Measurements from ENCODE around the gene LMNA. TPM values are rescaled to one million over a fixed set of nuclear protein-coding genes. Genes with fewer than 3 reads are reported as not detected.

Gene LMNA
- total and polyA plus RNA-seq, 10 of the 15 experiments (the other 5 are each of a cell fraction or from before 2014, with no cell fraction given) = 0.42 to 334 (median 81.1) TPM

DNA sequence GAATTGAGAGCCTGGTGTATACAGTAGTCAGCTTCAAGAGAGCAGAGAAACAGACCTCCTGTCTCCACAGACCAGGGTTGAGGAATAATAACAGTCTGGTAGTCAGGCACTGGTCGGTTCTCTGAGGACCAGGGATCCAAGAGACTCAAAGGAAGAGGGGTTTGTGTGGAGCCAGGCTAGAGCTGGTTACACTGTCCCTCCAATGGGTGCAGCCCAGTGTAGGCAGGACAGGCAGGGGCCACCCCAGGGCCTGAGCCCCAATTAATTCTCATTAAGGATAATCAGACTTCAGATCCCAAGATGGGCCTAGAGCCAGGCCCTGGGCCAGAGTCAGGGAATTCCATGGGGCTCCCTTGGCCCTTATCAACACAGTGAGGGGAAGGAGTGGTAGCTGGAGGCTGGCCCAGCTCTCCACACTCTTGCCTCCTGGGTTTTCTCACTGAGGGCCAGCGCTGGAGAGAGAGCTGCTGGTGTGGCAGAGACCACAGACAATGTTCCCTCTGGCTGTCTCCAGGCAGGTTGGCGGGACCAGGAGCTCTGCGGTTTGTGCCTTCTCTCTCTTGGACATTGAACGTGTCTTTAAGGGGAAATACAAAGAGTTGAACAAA lies 48.0 kb downstream of the LMNA start:
- no peak overlapping the region for H3K9ac ChIP-seq (ENCODE audit: control insufficient read depth, insufficient read depth, low read length)
- no peak overlapping the region for H2AFZ ChIP-seq (ENCODE audit: control insufficient read depth, low read depth, low read length)
- RAD21 ChIA-PET (ENCODE audit: unreplicated experiment) = interaction anchor here (1.7 kb wide), 1 partner anchor 51 kb away, joined by 4 read pairs; the partner anchor contains the start of gene PMF1
- intact Hi-C loops (cut with micrococcal nuclease; ENCODE audit: unreplicated experiment) = no loop called here
- WGBS (ENCODE audit: insufficient coverage, insufficient replicate concordance, low lambda C conversion rate, missing lambda C conversion rate) = 88% methylated on average over 5 of the region's 5 CpGs
- in situ Hi-C loops (cut with MboI) = no loop called here
- peaks cover 30% of the 10 kb centered on the region for H3K4me1 ChIP-seq (ENCODE audit: control insufficient read depth, insufficient read depth, low read length)
- CTCF ChIA-PET = interaction anchor here (2.1 kb wide), 1 partner anchor 62 kb away, joined by 6 read pairs; no protein-coding TSS in a partner anchor
- no TSS peak for BruUV-seq (replicated peaks)
- FAIRE-seq (no peak), ATAC-seq (no peak), DNase-seq (ENCODE audit: low read depth, low spot score) (no peak)
- peaks cover 4% of the 10 kb centered on the region for H3K9me3 ChIP-seq (replicated peaks; ENCODE audit: control insufficient read depth, insufficient read depth, low read length)
- no peak overlapping the region for H3K4me3 ChIP-seq
- POLR2A ChIA-PET = interaction anchor here (1.1 to 1.6 kb wide), 2 partner anchors 32 to 34 kb away, joined by 3 to 5 read pairs; partner anchors contain the start of gene SLC25A44
- peaks cover 3 to 24% of the 10 kb centered on the region in 2 experiments for H3K36me3 ChIP-seq (ENCODE audit: control insufficient read depth in 2 of 2, insufficient read depth in 2 of 2, low read length in 1 of 2)
- SMC1A ChIA-PET (ENCODE audit: uncharacterized antibody, unreplicated experiment) = no interaction called here
- no peaks in the 10 kb centered on the region for H3K27me3 ChIP-seq (replicated peaks in 1 of 2; ENCODE audit: control insufficient read depth in 2 of 2, insufficient read depth in 2 of 2, low read length in 1 of 2)
- no peak overlapping the region for H3K4me2 ChIP-seq (ENCODE audit: control insufficient read depth, insufficient read depth)
- H3K79me2 ChIP-seq (ENCODE audit: control insufficient read depth, insufficient read depth, low read length) = peaks cover 5% of the 10 kb centered on the region
- no peak overlapping the region for H3K27ac ChIP-seq (ENCODE audit: control insufficient read depth, insufficient read depth)
- H4K20me1 ChIP-seq (ENCODE audit: control insufficient read depth, insufficient read depth) = no peaks in the 10 kb centered on the region
- TF ChIP-seq EZH2 (IDR thresholded peaks at IDR 0.05; ENCODE audit: borderline replicate concordance, control insufficient read depth, low read depth, low read length) (no peak), RAD21 (IDR thresholded peaks at IDR 0.05; ENCODE audit: insufficient read depth, low read depth, low read length) (no peak), YBX1 (IDR thresholded peaks at IDR 0.05) (no peak), NFYB (IDR thresholded peaks at IDR 0.05; ENCODE audit: insufficient read depth, low read depth, low read length) (no peak), STAT1 (conservative IDR thresholded peaks at IDR 0.05) (no peak), ETV6 (conservative IDR thresholded peaks at IDR 0.05 in 1 of 2, IDR thresholded peaks at IDR 0.05 in 1 of 2; ENCODE audit: borderline replicate concordance in 1 of 2, low read depth in 1 of 2) (no peak), SIN3A (IDR thresholded peaks at IDR 0.05; ENCODE audit: low read depth, low read length) (no peak), EP300 (IDR thresholded peaks at IDR 0.05; ENCODE audit: borderline replicate concordance in 1 of 2, control insufficient read depth in 1 of 2, low read depth in 2 of 2, low read length in 2 of 2) (no peak), MYC (IDR thresholded peaks at IDR 0.05; ENCODE audit: insufficient read depth, insufficient read length, insufficient replicate concordance, low read length, severe bottlenecking) (no peak), CHD4 (IDR thresholded peaks at IDR 0.05) (no peak)
- TF ChIP-seq, protein P1, sequence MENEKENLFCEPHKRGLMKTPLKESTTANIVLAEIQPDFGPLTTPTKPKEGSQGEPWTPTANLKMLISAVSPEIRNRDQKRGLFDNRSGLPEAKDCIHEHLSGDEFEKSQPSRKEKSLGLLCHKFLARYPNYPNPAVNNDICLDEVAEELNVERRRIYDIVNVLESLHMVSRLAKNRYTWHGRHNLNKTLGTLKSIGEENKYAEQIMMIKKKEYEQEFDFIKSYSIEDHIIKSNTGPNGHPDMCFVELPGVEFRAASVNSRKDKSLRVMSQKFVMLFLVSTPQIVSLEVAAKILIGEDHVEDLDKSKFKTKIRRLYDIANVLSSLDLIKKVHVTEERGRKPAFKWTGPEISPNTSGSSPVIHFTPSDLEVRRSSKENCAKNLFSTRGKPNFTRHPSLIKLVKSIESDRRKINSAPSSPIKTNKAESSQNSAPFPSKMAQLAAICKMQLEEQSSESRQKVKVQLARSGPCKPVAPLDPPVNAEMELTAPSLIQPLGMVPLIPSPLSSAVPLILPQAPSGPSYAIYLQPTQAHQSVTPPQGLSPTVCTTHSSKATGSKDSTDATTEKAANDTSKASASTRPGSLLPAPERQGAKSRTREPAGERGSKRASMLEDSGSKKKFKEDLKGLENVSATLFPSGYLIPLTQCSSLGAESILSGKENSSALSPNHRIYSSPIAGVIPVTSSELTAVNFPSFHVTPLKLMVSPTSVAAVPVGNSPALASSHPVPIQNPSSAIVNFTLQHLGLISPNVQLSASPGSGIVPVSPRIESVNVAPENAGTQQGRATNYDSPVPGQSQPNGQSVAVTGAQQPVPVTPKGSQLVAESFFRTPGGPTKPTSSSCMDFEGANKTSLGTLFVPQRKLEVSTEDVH (IDR thresholded peaks at IDR 0.05; ENCODE audit: low read depth, partially characterized antibody) = no peak
- TF ChIP-seq, protein P2, sequence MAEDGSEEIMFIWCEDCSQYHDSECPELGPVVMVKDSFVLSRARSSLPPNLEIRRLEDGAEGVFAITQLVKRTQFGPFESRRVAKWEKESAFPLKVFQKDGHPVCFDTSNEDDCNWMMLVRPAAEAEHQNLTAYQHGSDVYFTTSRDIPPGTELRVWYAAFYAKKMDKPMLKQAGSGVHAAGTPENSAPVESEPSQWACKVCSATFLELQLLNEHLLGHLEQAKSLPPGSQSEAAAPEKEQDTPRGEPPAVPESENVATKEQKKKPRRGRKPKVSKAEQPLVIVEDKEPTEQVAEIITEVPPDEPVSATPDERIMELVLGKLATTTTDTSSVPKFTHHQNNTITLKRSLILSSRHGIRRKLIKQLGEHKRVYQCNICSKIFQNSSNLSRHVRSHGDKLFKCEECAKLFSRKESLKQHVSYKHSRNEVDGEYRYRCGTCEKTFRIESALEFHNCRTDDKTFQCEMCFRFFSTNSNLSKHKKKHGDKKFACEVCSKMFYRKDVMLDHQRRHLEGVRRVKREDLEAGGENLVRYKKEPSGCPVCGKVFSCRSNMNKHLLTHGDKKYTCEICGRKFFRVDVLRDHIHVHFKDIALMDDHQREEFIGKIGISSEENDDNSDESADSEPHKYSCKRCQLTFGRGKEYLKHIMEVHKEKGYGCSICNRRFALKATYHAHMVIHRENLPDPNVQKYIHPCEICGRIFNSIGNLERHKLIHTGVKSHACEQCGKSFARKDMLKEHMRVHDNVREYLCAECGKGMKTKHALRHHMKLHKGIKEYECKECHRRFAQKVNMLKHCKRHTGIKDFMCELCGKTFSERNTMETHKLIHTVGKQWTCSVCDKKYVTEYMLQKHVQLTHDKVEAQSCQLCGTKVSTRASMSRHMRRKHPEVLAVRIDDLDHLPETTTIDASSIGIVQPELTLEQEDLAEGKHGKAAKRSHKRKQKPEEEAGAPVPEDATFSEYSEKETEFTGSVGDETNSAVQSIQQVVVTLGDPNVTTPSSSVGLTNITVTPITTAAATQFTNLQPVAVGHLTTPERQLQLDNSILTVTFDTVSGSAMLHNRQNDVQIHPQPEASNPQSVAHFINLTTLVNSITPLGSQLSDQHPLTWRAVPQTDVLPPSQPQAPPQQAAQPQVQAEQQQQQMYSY (CRISPR knock-in tag; IDR thresholded peaks at IDR 0.05) = no peak
- TF ChIP-seq, protein P3, sequence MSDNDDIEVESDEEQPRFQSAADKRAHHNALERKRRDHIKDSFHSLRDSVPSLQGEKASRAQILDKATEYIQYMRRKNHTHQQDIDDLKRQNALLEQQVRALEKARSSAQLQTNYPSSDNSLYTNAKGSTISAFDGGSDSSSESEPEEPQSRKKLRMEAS (IDR thresholded peaks at IDR 0.05; ENCODE audit: low read depth, low read length) = no peak
- TF ChIP-seq, protein P4, sequence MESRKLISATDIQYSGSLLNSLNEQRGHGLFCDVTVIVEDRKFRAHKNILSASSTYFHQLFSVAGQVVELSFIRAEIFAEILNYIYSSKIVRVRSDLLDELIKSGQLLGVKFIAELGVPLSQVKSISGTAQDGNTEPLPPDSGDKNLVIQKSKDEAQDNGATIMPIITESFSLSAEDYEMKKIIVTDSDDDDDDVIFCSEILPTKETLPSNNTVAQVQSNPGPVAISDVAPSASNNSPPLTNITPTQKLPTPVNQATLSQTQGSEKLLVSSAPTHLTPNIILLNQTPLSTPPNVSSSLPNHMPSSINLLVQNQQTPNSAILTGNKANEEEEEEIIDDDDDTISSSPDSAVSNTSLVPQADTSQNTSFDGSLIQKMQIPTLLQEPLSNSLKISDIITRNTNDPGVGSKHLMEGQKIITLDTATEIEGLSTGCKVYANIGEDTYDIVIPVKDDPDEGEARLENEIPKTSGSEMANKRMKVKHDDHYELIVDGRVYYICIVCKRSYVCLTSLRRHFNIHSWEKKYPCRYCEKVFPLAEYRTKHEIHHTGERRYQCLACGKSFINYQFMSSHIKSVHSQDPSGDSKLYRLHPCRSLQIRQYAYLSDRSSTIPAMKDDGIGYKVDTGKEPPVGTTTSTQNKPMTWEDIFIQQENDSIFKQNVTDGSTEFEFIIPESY (IDR thresholded peaks at IDR 0.05) = no peak

Measured in GM12878 (cell line).